HTR-8/SVneo (cell line): Measurements from ENCODE around the gene PRKAR1B.
"Not testable (repeated sequence)": the region's sequence is repeated elsewhere in the genome, so short reads cannot be mapped to it uniquely, and the experiment has no call there.

Source experiments
- DNase-seq: peaks from one replicate; pipeline ENCODE4 v3.0.0; 2011; ENCODE audit warnings: low spot score, mixed read lengths; ENCODE audit not compliant: insufficient read length
- FAIRE-seq: peaks from 2 replicates; lab custom pipeline; 2011; peaks lifted over from hg19 to GRCh38; lab: Jason Lieb, UNC

Gene PRKAR1B

GRCh38 chr7:759569-759968, 32.5 kb upstream of the PRKAR1B start:
- DNase-seq (no peak), FAIRE-seq (no peak)

GRCh38 chr7:757741-758163, 30.7 kb upstream of the PRKAR1B start:
- no peak for DNase-seq
- FAIRE-seq = no peak

- FAIRE-seq (no peak), DNase-seq (no peak)
Observed at GRCh38 chr7:756928-757560, 30.0 kb upstream of the PRKAR1B start.

GRCh38 chr7:756231-756927, 29.3 kb upstream of the PRKAR1B start:
- no peak for FAIRE-seq
- DNase-seq = no peak

- FAIRE-seq (no peak), DNase-seq (no peak)
Observed at GRCh38 chr7:755413-755805, 28.3 kb upstream of the PRKAR1B start.

GRCh38 chr7:754531-755412, 27.7 kb upstream of the PRKAR1B start:
- DNase-seq = no peak
- FAIRE-seq = no peak

GRCh38 chr7:753190-753589, 26.1 kb upstream of the PRKAR1B start:
- FAIRE-seq (no peak), DNase-seq (no peak)

GRCh38 chr7:752256-752655, 25.2 kb upstream of the PRKAR1B start:
- not testable (repeated sequence) for DNase-seq
- FAIRE-seq = peak; percentile 86

GRCh38 chr7:751826-752225, 24.7 kb upstream of the PRKAR1B start:
- no peak for FAIRE-seq
- DNase-seq = no peak

- DNase-seq (no peak), FAIRE-seq (peak; percentile 23)
Observed at GRCh38 chr7:750111-750905, 23.2 kb upstream of the PRKAR1B start.

GRCh38 chr7:749140-749551, 22.1 kb upstream of the PRKAR1B start:
- FAIRE-seq = no peak
- no peak for DNase-seq

GRCh38 chr7:748446-748845, 21.4 kb upstream of the PRKAR1B start:
- FAIRE-seq (no peak), DNase-seq (no peak)

- FAIRE-seq (no peak), DNase-seq (no peak)
Observed at GRCh38 chr7:747186-747585, 20.1 kb upstream of the PRKAR1B start.

- DNase-seq (no peak), FAIRE-seq (peak; percentile 20)
Observed at GRCh38 chr7:746155-747061, 19.3 kb upstream of the PRKAR1B start.

GRCh38 chr7:745431-746154, 18.5 kb upstream of the PRKAR1B start:
- FAIRE-seq (peak; percentile 99), DNase-seq (no peak)

- DNase-seq = no peak
- no peak for FAIRE-seq
Observed at GRCh38 chr7:744854-745430, 17.9 kb upstream of the PRKAR1B start.

- not testable (repeated sequence) for DNase-seq, FAIRE-seq
Observed at GRCh38 chr7:744128-744520, 17.0 kb upstream of the PRKAR1B start.
